ENCODE results near the gene CKB.

CKB gene

DNA sequence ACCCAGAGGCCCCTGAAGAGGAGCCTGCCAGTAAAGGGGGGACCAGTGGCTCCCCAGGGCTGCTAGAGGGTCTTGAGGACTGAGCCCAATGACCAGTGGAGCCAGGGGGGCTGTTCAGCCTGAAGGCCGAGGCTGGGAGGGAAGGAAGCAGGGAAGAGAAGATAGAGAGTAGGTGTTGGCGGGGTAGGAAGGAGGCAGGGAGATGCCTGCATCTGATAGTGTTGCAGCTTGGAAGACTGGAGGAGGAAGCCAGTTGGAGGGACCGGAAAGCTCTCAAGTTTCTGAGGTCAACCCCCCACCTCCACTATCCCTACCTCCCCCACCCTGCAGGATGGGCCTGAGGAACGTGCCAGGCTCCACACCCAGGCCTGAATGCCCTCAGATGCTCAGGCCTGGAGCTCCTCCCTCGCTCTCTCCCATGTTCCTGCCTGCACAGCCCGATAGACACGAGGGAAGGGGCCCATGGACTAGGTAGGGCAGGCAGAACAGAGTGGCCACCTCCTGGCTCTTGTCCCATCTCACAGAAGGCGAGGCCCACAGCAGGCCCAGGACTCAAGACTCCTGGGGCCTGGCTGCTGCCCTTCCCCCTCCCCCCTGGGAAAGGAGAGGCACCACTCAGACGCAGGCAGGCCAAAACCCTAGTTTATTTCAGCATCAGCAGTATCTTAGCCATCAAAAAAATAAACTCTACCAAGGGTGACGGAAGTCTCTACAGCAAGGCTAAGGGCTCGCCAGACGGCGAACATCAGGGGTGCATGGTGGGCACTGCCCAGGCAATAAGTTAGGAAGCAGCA lies 3.4 kb downstream of the CKB start:
- TF ChIP-seq ISL1 (CRISPR knock-in tag; IDR thresholded peaks at IDR 0.05), result no peak
- peak; percentile 12 for ATAC-seq

GRCh38 chr14:103518422-103519042 lies 4.1 kb downstream of the CKB start:
- peak; percentile 70 for ATAC-seq
- TF ChIP-seq ZC3H10 (CRISPR knock-in tag; IDR thresholded peaks at IDR 0.05), result no peak
- no peak for TF ChIP-seq TCF4 (CRISPR knock-in tag; IDR thresholded peaks at IDR 0.05; ENCODE audit: borderline replicate concordance)
- TF ChIP-seq, protein P1, sequence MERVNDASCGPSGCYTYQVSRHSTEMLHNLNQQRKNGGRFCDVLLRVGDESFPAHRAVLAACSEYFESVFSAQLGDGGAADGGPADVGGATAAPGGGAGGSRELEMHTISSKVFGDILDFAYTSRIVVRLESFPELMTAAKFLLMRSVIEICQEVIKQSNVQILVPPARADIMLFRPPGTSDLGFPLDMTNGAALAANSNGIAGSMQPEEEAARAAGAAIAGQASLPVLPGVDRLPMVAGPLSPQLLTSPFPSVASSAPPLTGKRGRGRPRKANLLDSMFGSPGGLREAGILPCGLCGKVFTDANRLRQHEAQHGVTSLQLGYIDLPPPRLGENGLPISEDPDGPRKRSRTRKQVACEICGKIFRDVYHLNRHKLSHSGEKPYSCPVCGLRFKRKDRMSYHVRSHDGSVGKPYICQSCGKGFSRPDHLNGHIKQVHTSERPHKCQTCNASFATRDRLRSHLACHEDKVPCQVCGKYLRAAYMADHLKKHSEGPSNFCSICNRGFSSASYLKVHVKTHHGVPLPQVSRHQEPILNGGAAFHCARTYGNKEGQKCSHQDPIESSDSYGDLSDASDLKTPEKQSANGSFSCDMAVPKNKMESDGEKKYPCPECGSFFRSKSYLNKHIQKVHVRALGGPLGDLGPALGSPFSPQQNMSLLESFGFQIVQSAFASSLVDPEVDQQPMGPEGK (CRISPR knock-in tag; IDR thresholded peaks at IDR 0.05; ENCODE audit: borderline replicate concordance), result no peak
- TF ChIP-seq ARNTL (CRISPR knock-in tag; IDR thresholded peaks at IDR 0.05; ENCODE audit: borderline replicate concordance, low read depth), result no peak
- no peak for TF ChIP-seq TSHZ2 (CRISPR knock-in tag; IDR thresholded peaks at IDR 0.05)
- TF ChIP-seq, protein P2, sequence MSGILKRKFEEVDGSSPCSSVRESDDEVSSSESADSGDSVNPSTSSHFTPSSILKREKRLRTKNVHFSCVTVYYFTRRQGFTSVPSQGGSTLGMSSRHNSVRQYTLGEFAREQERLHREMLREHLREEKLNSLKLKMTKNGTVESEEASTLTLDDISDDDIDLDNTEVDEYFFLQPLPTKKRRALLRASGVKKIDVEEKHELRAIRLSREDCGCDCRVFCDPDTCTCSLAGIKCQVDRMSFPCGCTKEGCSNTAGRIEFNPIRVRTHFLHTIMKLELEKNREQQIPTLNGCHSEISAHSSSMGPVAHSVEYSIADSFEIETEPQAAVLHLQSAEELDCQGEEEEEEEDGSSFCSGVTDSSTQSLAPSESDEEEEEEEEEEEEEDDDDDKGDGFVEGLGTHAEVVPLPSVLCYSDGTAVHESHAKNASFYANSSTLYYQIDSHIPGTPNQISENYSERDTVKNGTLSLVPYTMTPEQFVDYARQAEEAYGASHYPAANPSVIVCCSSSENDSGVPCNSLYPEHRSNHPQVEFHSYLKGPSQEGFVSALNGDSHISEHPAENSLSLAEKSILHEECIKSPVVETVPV (CRISPR knock-in tag; IDR thresholded peaks at IDR 0.05), result no peak
- no peak for TF ChIP-seq BACH2 (CRISPR knock-in tag; IDR thresholded peaks at IDR 0.05; ENCODE audit: borderline replicate concordance)
- TF ChIP-seq CREB5 (CRISPR knock-in tag; IDR thresholded peaks at IDR 0.05; ENCODE audit: low read depth), result no peak
- TF ChIP-seq ZNF565 (CRISPR knock-in tag; conservative IDR thresholded peaks at IDR 0.05; ENCODE audit: low read depth), result no peak
- no peak for TF ChIP-seq GLIS3 (CRISPR knock-in tag; IDR thresholded peaks at IDR 0.05)
- no peak for TF ChIP-seq ZFP30 (CRISPR knock-in tag; IDR thresholded peaks at IDR 0.05)
- TF ChIP-seq PPARA (CRISPR knock-in tag; IDR thresholded peaks at IDR 0.05; ENCODE audit: borderline replicate concordance), result no peak

DNA sequence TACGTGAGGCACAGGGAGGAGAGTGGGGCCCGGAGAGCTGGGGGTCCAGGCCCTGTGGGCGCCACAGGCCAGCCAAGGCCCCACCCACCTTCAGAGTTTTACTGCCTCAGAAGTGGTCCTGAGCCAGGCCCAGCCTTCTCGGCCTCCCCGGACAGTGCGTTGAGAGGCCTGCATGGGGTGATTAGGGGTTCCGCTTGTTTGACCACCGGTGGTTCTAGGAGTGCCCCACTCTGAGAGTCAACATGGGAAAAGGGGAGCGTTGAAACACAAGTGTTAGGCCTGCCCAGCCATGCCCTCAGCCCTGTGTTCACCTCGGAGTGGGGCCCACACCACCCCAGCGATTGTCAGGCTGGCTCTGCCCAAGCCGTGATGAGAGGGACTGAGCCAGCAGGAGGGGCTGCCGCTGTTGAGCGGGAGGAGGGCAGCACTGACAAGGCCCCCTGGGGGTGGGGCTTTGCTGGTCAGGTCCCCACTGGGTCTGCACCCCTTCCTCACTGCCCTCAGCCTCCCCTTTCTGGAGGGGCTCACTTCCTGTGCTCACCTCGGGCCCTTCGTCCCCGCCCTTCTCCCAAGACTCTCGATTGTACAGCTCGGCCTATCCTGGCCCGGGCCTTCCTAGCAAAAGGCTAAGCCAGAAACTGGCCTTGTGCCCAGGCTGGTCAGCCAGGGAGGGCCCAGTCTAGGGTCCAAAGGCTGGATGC lies 4.8 kb downstream of the CKB start:
- ATAC-seq, result peak; percentile 13
- TF ChIP-seq PPARA (CRISPR knock-in tag; IDR thresholded peaks at IDR 0.05; ENCODE audit: borderline replicate concordance), result no peak
- TF ChIP-seq CSDC2 (CRISPR knock-in tag; IDR thresholded peaks at IDR 0.05), result no peak
- TF ChIP-seq ZFP30 (CRISPR knock-in tag; IDR thresholded peaks at IDR 0.05), result no peak

DNA sequence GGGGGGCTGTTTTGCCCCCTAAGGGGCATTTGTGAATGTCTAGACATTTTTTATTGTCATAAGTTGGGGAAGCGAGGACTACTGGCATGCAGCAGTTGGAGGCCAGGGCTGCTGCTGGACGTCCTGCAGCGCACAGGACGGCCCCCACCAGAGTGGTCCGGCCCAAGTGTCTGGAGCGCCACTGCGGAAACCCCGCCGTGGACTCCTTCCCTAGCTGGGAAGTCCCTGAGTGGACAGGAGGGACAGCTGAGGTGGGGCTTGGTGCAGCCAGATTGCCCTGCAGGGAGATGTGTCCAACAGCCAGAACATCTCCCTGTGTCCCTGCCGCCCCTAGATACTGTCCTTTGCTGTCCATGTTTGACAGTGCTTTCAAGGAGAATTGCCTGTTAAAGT lies 5.5 kb downstream of the CKB start:
- no peak for ATAC-seq
- TF ChIP-seq GLIS3 (CRISPR knock-in tag; IDR thresholded peaks at IDR 0.05) (no peak), TCF4 (CRISPR knock-in tag; IDR thresholded peaks at IDR 0.05; ENCODE audit: borderline replicate concordance) (no peak), PPARA (CRISPR knock-in tag; IDR thresholded peaks at IDR 0.05; ENCODE audit: borderline replicate concordance) (no peak), ZNF70 (CRISPR knock-in tag; IDR thresholded peaks at IDR 0.05) (no peak), ESRRG (CRISPR knock-in tag; IDR thresholded peaks at IDR 0.05) (no peak), ZNF8 (CRISPR knock-in tag; IDR thresholded peaks at IDR 0.05) (no peak), ISL1 (CRISPR knock-in tag; IDR thresholded peaks at IDR 0.05) (no peak), ZC3H10 (CRISPR knock-in tag; IDR thresholded peaks at IDR 0.05) (no peak), BACH2 (CRISPR knock-in tag; IDR thresholded peaks at IDR 0.05; ENCODE audit: borderline replicate concordance) (no peak), OSR1 (CRISPR knock-in tag; IDR thresholded peaks at IDR 0.05) (no peak)
- TF ChIP-seq, protein P1 (CRISPR knock-in tag; IDR thresholded peaks at IDR 0.05; ENCODE audit: borderline replicate concordance), result no peak
- TF ChIP-seq, protein P3, sequence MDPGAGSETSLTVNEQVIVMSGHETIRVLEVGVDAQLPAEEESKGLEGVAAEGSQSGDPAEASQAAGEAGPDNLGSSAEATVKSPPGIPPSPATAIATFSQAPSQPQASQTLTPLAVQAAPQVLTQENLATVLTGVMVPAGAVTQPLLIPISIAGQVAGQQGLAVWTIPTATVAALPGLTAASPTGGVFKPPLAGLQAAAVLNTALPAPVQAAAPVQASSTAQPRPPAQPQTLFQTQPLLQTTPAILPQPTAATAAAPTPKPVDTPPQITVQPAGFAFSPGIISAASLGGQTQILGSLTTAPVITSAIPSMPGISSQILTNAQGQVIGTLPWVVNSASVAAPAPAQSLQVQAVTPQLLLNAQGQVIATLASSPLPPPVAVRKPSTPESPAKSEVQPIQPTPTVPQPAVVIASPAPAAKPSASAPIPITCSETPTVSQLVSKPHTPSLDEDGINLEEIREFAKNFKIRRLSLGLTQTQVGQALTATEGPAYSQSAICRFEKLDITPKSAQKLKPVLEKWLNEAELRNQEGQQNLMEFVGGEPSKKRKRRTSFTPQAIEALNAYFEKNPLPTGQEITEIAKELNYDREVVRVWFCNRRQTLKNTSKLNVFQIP (CRISPR knock-in tag; IDR thresholded peaks at IDR 0.05; ENCODE audit: borderline replicate concordance, low read depth), result no peak
- TF ChIP-seq, protein P2 (CRISPR knock-in tag; IDR thresholded peaks at IDR 0.05), result no peak

All from SK-N-SH treated with all-trans-retinoic acid at 6 μM for 48 hours (cell line).